ENCODE measurements around the gene ZMYND8.

The ZMYND8 gene

GRCh38 chr20:47256668-47257236 is 99.7 kb downstream of the ZMYND8 start:
- H3K4me3 ChIP-seq (ENCODE audit: low read depth, low read length), result no peak overlapping the region
- no peak for DNase-seq (ENCODE audit: low read depth, low spot score)
- CTCF ChIA-PET, result interaction anchor here (0.7 to 5.0 kb wide), 4 partner anchors 17 to 127 kb away, joined by 3 to 31 read pairs (median 14); no protein-coding TSS in a partner anchor
- TF ChIP-seq CTCF (IDR thresholded peaks at IDR 0.05; ENCODE audit: insufficient read depth, low read length, missing control alignments), result no peak
- POLR2A ChIA-PET, result interaction anchor here (0.6 to 1.1 kb wide), 2 partner anchors 18 to 264 kb away, joined by 3 read pairs; no protein-coding TSS in a partner anchor

GRCh38 chr20:47253872-47254271 is 102.6 kb downstream of the ZMYND8 start:
- H3K4me3 ChIP-seq (ENCODE audit: low read depth, low read length), result no peak overlapping the region
- no peak for TF ChIP-seq CTCF (IDR thresholded peaks at IDR 0.05; ENCODE audit: insufficient read depth, low read length, missing control alignments)
- CTCF ChIA-PET, result interaction anchor here (0.8 to 2.4 kb wide), 5 partner anchors 12 to 130 kb away, joined by 3 to 16 read pairs (median 5); no protein-coding TSS in a partner anchor
- POLR2A ChIA-PET, result no interaction called here
- DNase-seq (ENCODE audit: low read depth, low spot score), result no peak

- no peak overlapping the region for H3K4me3 ChIP-seq (ENCODE audit: low read depth, low read length)
- CTCF ChIA-PET, result interaction anchor here (0.8 to 2.4 kb wide), 4 partner anchors 11 to 131 kb away, joined by 3 to 16 read pairs (median 8); no protein-coding TSS in a partner anchor
- no peak for DNase-seq (ENCODE audit: low read depth, low spot score)
- TF ChIP-seq CTCF (IDR thresholded peaks at IDR 0.05; ENCODE audit: insufficient read depth, low read length, missing control alignments), result no peak
- POLR2A ChIA-PET, result no interaction called here
Observed at GRCh38 chr20:47252879-47253307, 103.6 kb downstream of the ZMYND8 start.

GRCh38 chr20:47251154-47252020 is 105.1 kb downstream of the ZMYND8 start:
- TF ChIP-seq CTCF (IDR thresholded peaks at IDR 0.05; ENCODE audit: insufficient read depth, low read length, missing control alignments), result no peak
- no peak for DNase-seq (ENCODE audit: low read depth, low spot score)
- CTCF ChIA-PET, result interaction anchor here (1.2 to 1.7 kb wide), 4 partner anchors 10 to 132 kb away, joined by 4 to 10 read pairs (median 5); no protein-coding TSS in a partner anchor

GRCh38 chr20:47250360-47250759 is 106.1 kb downstream of the ZMYND8 start:
- H3K4me3 ChIP-seq (ENCODE audit: low read depth, low read length), result no peak overlapping the region
- no peak for DNase-seq (ENCODE audit: low read depth, low spot score)
- ChIA-PET POLR2A (no interaction called here), CTCF (interaction anchor here (1.2 to 1.5 kb wide), 3 partner anchors 22 to 133 kb away, joined by 4 to 10 read pairs (median 5); no protein-coding TSS in a partner anchor)
- no peak for TF ChIP-seq CTCF (IDR thresholded peaks at IDR 0.05; ENCODE audit: insufficient read depth, low read length, missing control alignments)

More at GRCh38 chr20:47251154-47252020, 105.1 kb downstream of the ZMYND8 start:
- POLR2A ChIA-PET, result no interaction called here
- H3K4me3 ChIP-seq (ENCODE audit: low read depth, low read length), result no peak overlapping the region

GRCh38 chr20:47249913-47250312 is 106.6 kb downstream of the ZMYND8 start:
- no peak for DNase-seq (ENCODE audit: low read depth, low spot score)
- ChIA-PET CTCF (interaction anchor here (1.4 kb wide), 1 partner anchor 131 kb away, joined by 4 read pairs; no protein-coding TSS in a partner anchor), POLR2A (no interaction called here)
- TF ChIP-seq CTCF (IDR thresholded peaks at IDR 0.05; ENCODE audit: insufficient read depth, low read length, missing control alignments), result no peak
- no peak overlapping the region for H3K4me3 ChIP-seq (ENCODE audit: low read depth, low read length)
